Colonic mucosa (tissue), 4 donors: ENCODE measurements around the gene ZDHHC3. TPM values are rescaled to one million over a fixed set of nuclear protein-coding genes. Genes with fewer than 3 reads are reported as not detected.

Experiments used
- DNase-seq: peaks from one replicate; pipeline ENCODE4 v3.0.0-alpha.2; 2020
- H3K27ac ChIP-seq: fragments of 200-600 bp; one replicate; pipeline ENCODE4 v1.8.0; 2021
- H3K27me3 ChIP-seq: fragments of 200-600 bp; one replicate; pipeline ENCODE4 v1.8.0; 2021
- H3K36me3 ChIP-seq: fragments of 200-600 bp; one replicate; pipeline ENCODE4 v1.8.0; 2021
- H3K4me1 ChIP-seq: fragments of 200-600 bp; one replicate; pipeline ENCODE4 v1.8.0; 2021; ENCODE audit warnings: mild to moderate bottlenecking
- H3K4me3 ChIP-seq: fragments of 200-600 bp; one replicate; pipeline ENCODE4 v1.8.0; 2021
- H3K9ac ChIP-seq, 2 donors: one replicate each; pipeline ENCODE4 v1.7.0; 2013; ENCODE audit warnings: control low read depth in 2 of 2, low read depth in 2 of 2, low read length in 2 of 2
- H3K9me3 ChIP-seq: fragments of 200-600 bp; one replicate; pipeline ENCODE4 v1.8.0; 2021
- CTCF ChIP-seq: fragments of 200-600 bp; IDR thresholded peaks from one replicate; pipeline ENCODE4 v1.8.0; 2022; ENCODE audit warnings: antibody characterized with exemption, mild to moderate bottlenecking
- intact Hi-C: fragments of 100-400 bp; cut with DNase I; formaldehyde crosslinking; loops from one replicate; pipeline ENCODE4 v1.14.1; 2022
- total RNA-seq, 2 donors: library from RNA; stranded (reverse); fragmentation: NEBNext Ultra II Directional in 1 of 2; extraction: Animal tissue kit (Norgen Biotek cat#: 25700) in 1 of 2; gene quantifications; one replicate each; pipeline ENCODE4 v1.2.1, GENCODE V29; 2021
- donor health status: healthy.
- donor health status: DM: no; HTN: no; CAD: no.
- donor health status: DM: no; HTN: no; CAD: no.

ZDHHC3 gene
- total RNA-seq, 2 donors from 2014 or later: 152 to 162 TPM

GRCh38 chr3:44920081-44920480 is 55.9 kb downstream of the ZDHHC3 start:
- DNase-seq: no peak
- no peaks in the 10 kb centered on the region for H3K36me3 ChIP-seq
- no peak overlapping the region for H3K4me3 ChIP-seq
- no peak overlapping the region for H3K27ac ChIP-seq
- H3K27me3 ChIP-seq: no peaks in the 10 kb centered on the region
- no peak overlapping the region for H3K9ac ChIP-seq
- H3K4me1 ChIP-seq: no peaks in the 10 kb centered on the region
- intact Hi-C loops: no loop called here
- H3K9me3 ChIP-seq: no peaks in the 10 kb centered on the region
- TF ChIP-seq CTCF: no peak

- H3K9me3 ChIP-seq: no peaks in the 10 kb centered on the region
- no peak overlapping the region for H3K27ac ChIP-seq
- DNase-seq: no peak
- no peaks in the 10 kb centered on the region for H3K27me3 ChIP-seq
- H3K4me1 ChIP-seq: no peaks in the 10 kb centered on the region
- TF ChIP-seq CTCF: no peak
- no peak overlapping the region for H3K4me3 ChIP-seq
- no peak overlapping the region for H3K9ac ChIP-seq
- intact Hi-C loops: loop anchor here (5.0 kb wide), 1 partner anchor 596 kb away; no protein-coding TSS in a partner anchor
- no peaks in the 10 kb centered on the region for H3K36me3 ChIP-seq
Observed at GRCh38 chr3:44918581-44918980, 57.4 kb downstream of the ZDHHC3 start.

- no peaks in the 10 kb centered on the region for H3K9me3 ChIP-seq
- no peaks in the 10 kb centered on the region for H3K4me1 ChIP-seq
- intact Hi-C loops: loop anchor here (5.0 kb wide), 1 partner anchor 596 kb away; no protein-coding TSS in a partner anchor
- H3K4me3 ChIP-seq: no peak overlapping the region
- no peak overlapping the region for H3K9ac ChIP-seq
- H3K27me3 ChIP-seq: no peaks in the 10 kb centered on the region
- TF ChIP-seq CTCF: no peak
- DNase-seq: no peak
- no peak overlapping the region for H3K27ac ChIP-seq
- H3K36me3 ChIP-seq: no peaks in the 10 kb centered on the region
Observed at GRCh38 chr3:44918087-44918486, 57.9 kb downstream of the ZDHHC3 start.

GRCh38 chr3:44915702-44916438 is 60.1 kb downstream of the ZDHHC3 start:
- H3K9me3 ChIP-seq: no peaks in the 10 kb centered on the region
- intact Hi-C loops: loop anchor here (5.0 kb wide), 1 partner anchor 594 kb away; no protein-coding TSS in a partner anchor
- no peak for DNase-seq
- H3K36me3 ChIP-seq: no peaks in the 10 kb centered on the region
- H3K27me3 ChIP-seq: no peaks in the 10 kb centered on the region
- no peak overlapping the region for H3K27ac ChIP-seq
- no peak overlapping the region for H3K9ac ChIP-seq
- no peaks in the 10 kb centered on the region for H3K4me1 ChIP-seq
- no peak for TF ChIP-seq CTCF
- no peak overlapping the region for H3K4me3 ChIP-seq

- H3K4me1 ChIP-seq: no peaks in the 10 kb centered on the region
- peak; percentile 23 for TF ChIP-seq CTCF
- no peaks in the 10 kb centered on the region for H3K27me3 ChIP-seq
- no peaks in the 10 kb centered on the region for H3K9me3 ChIP-seq
- no peak overlapping the region for H3K9ac ChIP-seq
- H3K36me3 ChIP-seq: no peaks in the 10 kb centered on the region
- intact Hi-C loops: loop anchor here (5.0 kb wide), 2 partner anchors 383 to 593 kb away; no protein-coding TSS in a partner anchor
- no peak overlapping the region for H3K4me3 ChIP-seq
- no peak for DNase-seq
- no peak overlapping the region for H3K27ac ChIP-seq
Observed at GRCh38 chr3:44914936-44915335, 61.0 kb downstream of the ZDHHC3 start.
